Measurements from ENCODE around the gene C14orf119. TPM values are rescaled to one million over a fixed set of nuclear protein-coding genes. Genes with fewer than 3 reads are reported as not detected.

Gene C14orf119
- total and polyA plus RNA-seq, 9 of the 15 experiments (the other 6 are each of a cell fraction or from before 2014, with no cell fraction given): 36.7 to 251 (median 51.8) TPM

DNA sequence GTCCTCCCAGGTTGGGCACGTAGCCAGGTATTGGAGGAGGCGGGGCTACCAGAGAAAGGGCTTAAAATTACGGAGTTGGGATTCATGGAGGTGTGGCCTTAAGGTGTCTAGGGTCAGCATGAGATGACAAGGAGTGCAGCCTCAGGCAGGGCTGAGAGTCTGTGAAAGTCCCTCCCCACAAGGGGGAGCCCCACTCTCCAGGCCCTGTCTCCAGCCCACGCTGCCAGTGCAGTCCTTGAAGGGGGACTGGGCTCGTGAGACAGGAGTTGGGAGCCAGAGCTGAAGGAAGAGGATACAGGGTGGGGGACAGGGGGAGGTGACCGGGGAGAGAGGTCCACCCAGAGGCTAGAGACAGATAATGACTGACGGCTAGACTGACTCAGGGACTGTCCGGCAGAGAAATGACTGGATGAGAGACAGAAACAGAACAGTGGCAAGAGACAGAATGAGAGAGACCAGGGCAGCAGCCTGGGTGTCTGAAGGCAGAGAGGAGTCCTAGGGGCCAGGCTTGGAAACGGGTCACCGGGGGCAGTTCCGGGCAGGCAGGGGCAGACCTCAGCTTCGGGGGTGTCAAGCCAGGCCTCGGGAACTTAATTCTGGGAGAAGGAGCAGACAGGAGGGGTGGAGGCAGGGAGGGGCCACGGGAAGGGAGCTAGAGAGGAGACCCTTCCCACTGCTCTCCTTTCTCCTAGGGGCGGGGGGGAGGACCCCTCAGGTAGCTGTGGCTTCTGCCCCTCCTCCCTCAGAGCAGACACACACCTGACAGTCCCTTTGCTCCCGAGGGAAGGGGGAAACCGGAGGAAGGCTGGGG is 39.0 kb upstream of the C14orf119 start (continued):
- TF ChIP-seq STAT6 (CRISPR knock-in tag; IDR thresholded peaks at IDR 0.05): no peak
- TF ChIP-seq ZNF76 (CRISPR knock-in tag; IDR thresholded peaks at IDR 0.05; ENCODE audit: borderline replicate concordance): no peak
- TF ChIP-seq BRCA1 (IDR thresholded peaks at IDR 0.05): no peak
- TF ChIP-seq BRCA1 (CRISPR knock-in tag; IDR thresholded peaks at IDR 0.05): no peak
- TF ChIP-seq ZNF395 (CRISPR knock-in tag; IDR thresholded peaks at IDR 0.05): no peak
- TF ChIP-seq KHSRP (IDR thresholded peaks at IDR 0.05): no peak
- no peak for TF ChIP-seq HOXB6 (CRISPR knock-in tag; IDR thresholded peaks at IDR 0.05; ENCODE audit: borderline replicate concordance)
- no peak for TF ChIP-seq ZNF77 (CRISPR knock-in tag; IDR thresholded peaks at IDR 0.05)
- TF ChIP-seq HDAC8 (tag; IDR thresholded peaks at IDR 0.05): no peak
- no peak for TF ChIP-seq HDAC3 (IDR thresholded peaks at IDR 0.05; ENCODE audit: borderline replicate concordance, partially characterized antibody)
- TF ChIP-seq ZBTB2 (IDR thresholded peaks at IDR 0.05): peak; percentile 70
- peak in 2 of 3 experiments; percentile 23 to 40 for TF ChIP-seq YY1 (IDR thresholded peaks at IDR 0.05; ENCODE audit: borderline replicate concordance in 1 of 3, control insufficient read depth in 1 of 3, extremely low read depth in 1 of 3, insufficient read depth in 3 of 3, insufficient read length in 1 of 3, insufficient replicate concordance in 2 of 3, low read depth in 1 of 3, low read length in 2 of 3)
- peak; percentile 42 to 60; a peak in 1 of 4 replicates for TF ChIP-seq ARNT (IDR thresholded peaks at IDR 0.05)
- no peak for TF ChIP-seq SP1 (CRISPR knock-in tag; IDR thresholded peaks at IDR 0.05)
- no peak for TF ChIP-seq PHF8 (IDR thresholded peaks at IDR 0.05; ENCODE audit: borderline replicate concordance, low read length)
- no peak for TF ChIP-seq MXD1 (CRISPR knock-in tag; IDR thresholded peaks at IDR 0.05; ENCODE audit: borderline replicate concordance, poor library complexity, severe bottlenecking)
- TF ChIP-seq CSDE1 (IDR thresholded peaks at IDR 0.05): no peak
- TF ChIP-seq, protein P1, sequence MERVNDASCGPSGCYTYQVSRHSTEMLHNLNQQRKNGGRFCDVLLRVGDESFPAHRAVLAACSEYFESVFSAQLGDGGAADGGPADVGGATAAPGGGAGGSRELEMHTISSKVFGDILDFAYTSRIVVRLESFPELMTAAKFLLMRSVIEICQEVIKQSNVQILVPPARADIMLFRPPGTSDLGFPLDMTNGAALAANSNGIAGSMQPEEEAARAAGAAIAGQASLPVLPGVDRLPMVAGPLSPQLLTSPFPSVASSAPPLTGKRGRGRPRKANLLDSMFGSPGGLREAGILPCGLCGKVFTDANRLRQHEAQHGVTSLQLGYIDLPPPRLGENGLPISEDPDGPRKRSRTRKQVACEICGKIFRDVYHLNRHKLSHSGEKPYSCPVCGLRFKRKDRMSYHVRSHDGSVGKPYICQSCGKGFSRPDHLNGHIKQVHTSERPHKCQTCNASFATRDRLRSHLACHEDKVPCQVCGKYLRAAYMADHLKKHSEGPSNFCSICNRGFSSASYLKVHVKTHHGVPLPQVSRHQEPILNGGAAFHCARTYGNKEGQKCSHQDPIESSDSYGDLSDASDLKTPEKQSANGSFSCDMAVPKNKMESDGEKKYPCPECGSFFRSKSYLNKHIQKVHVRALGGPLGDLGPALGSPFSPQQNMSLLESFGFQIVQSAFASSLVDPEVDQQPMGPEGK (CRISPR knock-in tag; IDR thresholded peaks at IDR 0.05; ENCODE audit: borderline replicate concordance): no peak
- peak; percentile 24 for TF ChIP-seq HNRNPLL (IDR thresholded peaks at IDR 0.05; ENCODE audit: low read depth, low read length, poor library complexity, severe bottlenecking)

Measured in K562 (cell line).